GM04504 (cell line): Measurements from ENCODE around the gene ABCG8.
"Not testable (repeated sequence)": the region's sequence is repeated elsewhere in the genome, so short reads cannot be mapped to it uniquely, and the experiment has no call there.

Source experiments
- DNase-seq: peaks from one replicate; pipeline ENCODE4 v3.0.0-alpha.2; 2012; ENCODE audit warnings: low read depth

ABCG8 gene

GRCh38 chr2:43874776-43875451 lies 36.1 kb downstream of the ABCG8 start:
- DNase-seq: no peak

DNA sequence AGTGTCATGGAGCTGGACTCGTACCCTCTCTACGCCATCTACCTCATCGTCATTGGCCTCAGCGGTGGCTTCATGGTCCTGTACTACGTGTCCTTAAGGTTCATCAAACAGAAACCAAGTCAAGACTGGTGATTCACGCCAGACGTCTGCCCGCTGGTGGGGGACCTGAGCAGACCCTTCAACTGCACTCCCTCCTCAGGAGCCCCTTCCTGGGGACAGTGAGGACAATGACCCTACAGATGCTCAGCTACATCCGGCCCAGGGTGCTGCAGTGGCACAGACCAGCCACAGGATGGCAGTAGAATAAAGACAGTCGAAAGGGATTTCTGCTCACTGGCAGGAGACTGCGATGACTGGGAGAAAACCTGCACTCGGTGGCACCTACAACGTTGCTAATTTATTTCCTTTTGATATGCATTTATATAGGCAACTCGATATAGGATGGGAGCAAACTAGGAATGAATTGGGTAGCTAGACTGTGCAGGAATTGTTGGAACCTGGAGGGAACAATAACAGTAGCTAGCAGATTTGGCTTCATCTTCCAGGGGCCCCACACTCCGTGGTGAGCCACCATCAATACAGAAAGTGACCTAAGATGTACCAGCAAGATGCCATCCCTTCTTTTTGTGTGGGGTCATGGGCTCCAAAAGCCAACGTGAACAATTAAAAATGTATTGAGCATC lies 39.2 kb downstream of the ABCG8 start:
- DNase-seq: peak; percentile 16

DNA sequence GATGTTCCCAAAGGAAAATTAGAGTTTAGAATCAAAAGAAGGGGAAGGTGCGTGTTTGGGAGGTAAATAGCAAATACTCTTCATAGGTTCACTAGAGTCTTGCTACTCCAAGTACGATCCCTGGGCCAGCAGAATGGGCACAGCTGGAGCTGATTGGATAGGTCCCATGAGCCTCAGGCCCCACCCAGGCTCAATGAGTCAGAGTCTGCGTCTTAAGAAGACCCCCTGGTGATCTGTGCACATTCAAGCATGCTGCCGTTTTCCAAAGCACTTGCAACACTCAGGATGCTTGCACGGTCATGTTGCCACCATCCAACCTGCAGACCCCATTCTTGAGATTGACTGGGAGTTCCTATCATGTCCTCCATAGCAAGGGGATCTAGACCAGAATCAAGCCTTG lies 40.5 kb downstream of the ABCG8 start:
- DNase-seq: no peak

DNA sequence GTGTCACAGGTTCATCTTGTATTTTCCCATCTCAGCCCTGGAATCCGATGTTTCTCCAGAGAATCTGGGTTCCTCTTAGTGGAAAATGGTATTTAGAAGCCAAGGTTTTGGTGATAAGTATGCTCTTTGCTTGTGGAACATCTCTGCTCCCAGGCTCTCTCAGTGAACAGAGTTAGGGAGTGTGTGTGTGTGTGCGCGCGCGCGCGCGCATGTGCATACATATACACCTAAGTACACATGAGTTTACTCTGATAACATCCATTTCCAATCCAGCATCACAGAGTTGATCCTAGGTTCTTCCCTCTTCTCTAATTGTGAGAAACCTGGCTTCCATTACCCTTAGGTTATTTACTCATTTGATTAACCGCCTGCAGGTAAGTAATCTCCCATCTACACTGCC lies 41.7 kb downstream of the ABCG8 start:
- no peak for DNase-seq

GRCh38 chr2:43880952-43881351 lies 42.2 kb downstream of the ABCG8 start:
- DNase-seq: no peak

- no peak for DNase-seq
Measured at GRCh38 chr2:43882312-43882711, 43.5 kb downstream of the ABCG8 start.

GRCh38 chr2:43884689-43885088 lies 45.9 kb downstream of the ABCG8 start:
- DNase-seq: no peak

DNA sequence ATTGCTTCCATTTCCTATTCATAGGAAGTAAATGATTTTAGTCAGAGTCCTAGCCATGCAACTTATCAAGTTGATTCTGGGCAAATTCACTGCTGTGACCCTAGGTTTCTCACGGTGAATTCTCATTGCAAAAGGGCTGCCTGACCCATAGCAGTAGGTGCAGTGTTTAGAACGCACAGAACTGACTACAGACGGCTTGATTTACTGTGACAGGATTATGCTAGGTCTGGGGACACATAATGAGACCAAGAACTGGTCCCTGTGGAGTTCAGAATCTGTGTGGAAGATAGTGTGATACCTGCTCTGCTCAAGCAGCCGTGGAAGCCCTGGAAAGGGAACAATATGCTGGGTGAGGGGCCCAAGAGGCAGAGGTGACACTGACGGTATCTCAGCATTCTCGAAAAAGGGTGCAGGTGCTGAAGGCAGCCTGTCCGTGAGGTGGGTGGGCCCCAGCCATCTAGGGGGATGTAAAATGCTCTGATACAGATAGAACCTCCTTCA lies 46.4 kb downstream of the ABCG8 start:
- no peak for DNase-seq

- DNase-seq: no peak
Measured at GRCh38 chr2:43887176-43887575, 48.4 kb downstream of the ABCG8 start.

GRCh38 chr2:43889416-43889815 lies 50.6 kb downstream of the ABCG8 start:
- DNase-seq: no peak

DNA sequence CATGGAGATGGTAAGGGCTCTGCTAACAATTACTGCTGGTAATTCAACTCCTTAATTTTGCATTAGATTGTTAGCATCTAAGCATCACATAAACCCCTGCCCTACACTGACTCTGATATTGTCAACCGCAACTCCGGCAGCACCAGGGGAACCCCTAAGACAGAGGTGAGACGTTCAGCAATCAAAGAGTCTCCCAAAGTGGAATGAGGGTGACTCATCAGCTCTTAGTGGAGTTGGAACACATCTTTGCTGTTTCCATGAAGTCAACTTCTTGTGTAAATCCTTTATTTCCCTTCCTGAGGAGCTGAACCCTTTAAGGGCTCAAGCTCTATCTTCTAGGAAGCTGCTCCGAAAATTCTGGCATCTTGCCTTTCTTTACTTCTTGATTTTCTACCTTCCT lies 52.1 kb downstream of the ABCG8 start:
- DNase-seq: no peak

GRCh38 chr2:43894743-43895142 lies 56.0 kb downstream of the ABCG8 start:
- no peak for DNase-seq

DNA sequence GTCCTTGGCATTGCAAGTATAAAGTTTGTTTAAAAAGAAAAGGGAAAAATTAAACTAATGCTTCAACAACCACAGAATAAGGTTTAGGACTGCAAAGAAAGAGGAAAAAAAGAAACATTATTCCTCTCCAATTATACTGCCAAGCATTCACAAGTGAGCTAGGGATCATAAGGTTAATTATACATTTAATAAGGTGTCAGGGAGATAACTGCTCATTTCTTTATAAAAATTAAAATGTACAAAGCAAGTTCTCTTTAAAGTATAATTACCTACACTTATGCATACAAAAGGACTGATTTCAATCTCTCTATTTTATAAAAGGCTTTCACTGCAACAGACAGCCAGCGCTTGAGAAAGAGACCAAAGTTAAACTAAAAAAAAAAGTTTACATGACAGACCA lies 58.1 kb downstream of the ABCG8 start:
- no peak for DNase-seq

DNA sequence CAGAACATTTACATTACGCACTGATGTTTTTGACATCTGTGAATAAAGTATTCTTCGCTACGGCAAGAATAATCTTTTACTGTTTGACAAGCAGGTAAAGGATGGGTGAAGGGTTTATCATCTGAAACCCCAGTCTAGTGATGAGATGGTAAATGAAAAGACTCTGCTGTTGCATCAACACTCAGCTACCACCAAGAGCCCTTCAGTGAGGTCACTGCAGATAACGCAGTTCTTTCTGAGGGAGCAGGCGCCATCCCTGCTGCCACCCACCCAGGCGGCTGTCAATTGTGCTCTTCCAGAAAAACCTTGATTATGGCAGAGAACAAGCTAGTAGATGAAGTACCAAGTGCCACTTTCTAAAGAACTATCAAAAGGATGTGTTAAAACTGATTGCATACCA lies 58.7 kb downstream of the ABCG8 start:
- DNase-seq: no peak

GRCh38 chr2:43898134-43898837 lies 59.5 kb downstream of the ABCG8 start:
- no peak for DNase-seq

DNA sequence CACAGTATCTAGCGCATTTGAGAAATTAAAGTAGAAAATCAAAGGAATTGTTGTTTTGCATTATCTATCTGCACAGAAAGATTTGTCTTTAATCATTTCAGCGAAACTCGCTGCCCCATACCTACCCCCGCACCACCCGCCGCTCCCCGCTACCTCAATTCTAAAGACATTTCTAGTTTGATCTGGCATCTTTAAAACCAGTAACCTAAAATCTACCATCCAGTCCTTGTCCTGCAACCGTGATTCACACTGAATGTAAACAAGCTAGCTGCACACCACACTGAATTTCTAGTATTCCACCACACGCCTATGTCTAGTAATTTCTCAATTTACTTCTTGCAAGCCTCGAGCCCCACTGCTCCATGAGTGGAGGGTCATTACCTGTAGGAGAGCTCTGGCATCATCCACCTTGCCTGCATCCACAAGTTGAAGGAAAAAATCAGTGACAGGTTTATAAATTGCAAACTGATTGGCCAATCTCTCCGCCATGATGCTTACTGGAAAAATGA lies 60.1 kb downstream of the ABCG8 start:
- DNase-seq: no peak

GRCh38 chr2:43899589-43899988 lies 60.8 kb downstream of the ABCG8 start:
- no peak for DNase-seq

DNA sequence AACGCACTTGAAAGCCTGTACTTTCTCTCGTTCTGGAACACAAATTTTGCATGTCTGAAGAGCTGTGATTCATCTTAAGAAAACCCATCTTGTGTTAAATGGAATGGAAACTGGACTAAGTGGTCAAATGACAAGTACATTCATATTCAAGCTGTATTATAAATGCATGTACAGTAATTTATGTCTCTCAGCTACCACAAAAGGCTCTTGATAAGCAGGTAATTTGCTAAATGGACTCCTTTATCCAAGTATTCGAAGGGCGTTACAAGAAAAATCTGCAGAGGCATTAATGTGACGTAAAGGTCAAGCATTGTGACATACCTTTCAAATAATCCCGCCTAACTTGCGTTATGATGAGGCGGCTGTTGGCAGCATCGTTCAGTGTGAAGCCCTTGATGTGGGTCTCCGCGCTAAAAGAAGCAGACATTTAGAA lies 66.6 kb downstream of the ABCG8 start:
- no peak for DNase-seq

DNA sequence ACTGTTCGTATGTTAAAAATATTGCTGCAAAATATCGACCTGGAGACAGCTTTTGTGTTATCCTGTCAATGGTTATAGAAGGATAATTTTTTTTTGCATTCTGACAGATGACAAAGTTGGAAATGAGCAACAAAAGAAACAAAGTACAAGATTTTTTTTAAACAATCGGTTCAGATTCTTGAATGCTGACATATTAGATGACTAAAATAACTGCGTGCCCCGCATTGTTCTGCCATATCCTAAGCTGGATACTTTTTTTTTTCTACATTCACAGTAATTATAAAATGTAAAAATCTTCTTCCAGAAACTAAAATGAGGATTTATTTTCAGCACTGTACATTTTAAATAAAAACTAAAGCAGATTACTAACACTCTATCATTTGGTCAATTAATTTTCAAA lies 67.1 kb downstream of the ABCG8 start:
- no peak for DNase-seq

GRCh38 chr2:43906448-43907109 lies 67.8 kb downstream of the ABCG8 start:
- no peak for DNase-seq

DNA sequence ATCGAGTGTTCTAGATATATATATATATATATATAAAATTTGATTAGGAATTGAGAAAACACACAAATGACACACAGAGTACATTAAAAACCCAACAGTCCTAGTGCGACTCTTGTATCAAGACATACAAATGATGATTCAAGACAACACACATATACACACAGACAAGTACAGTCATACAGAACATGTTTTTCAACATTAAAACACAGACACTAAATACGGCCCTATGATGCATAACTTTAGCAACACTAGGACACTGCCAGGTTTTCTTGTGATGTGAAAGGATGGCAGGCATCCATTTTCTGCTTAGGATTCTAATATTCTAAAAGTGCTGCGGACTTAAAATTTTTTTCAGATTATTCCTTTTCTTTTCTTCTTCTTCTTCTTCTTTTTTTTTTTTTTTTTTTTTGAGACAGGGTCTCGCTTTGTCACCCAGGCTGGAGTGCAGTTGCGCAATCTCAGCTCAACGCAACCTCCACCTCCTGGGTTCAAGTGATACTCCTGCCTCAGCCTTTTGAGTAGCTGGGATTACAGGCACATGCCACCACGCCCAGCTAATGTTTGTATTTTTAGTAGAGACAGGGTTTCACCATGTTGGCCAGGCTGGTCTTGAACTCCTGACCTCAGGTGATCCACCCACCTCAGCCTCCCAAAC lies 72.5 kb downstream of the ABCG8 start:
- not testable (repeated sequence) for DNase-seq

DNA sequence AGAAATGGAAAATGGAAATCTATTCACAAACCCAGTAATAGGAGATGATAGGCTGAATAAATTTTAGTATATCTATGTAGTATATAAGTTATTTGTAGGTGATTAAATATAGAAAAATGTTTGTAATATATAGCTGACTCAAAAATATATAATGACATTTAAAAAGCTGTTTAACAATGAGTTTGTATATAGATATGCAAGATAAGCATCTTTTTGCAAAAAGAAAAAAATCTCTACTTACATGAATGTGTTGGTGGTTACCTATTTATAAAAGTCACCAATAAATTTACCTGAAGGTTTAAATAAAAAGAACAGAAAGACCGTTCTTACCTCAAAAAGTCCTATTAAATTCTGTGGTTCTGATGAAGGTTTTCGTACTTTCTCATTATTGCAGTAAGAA lies 85.7 kb downstream of the ABCG8 start:
- DNase-seq: no peak
